K562 (cell line): ENCODE results near the gene TRIM26.

ENCODE experiments used
- CTCF ChIP-seq, 3 experiments: IDR thresholded peaks in 2 of 3; conservative IDR thresholded peaks in 1 of 3; 2 replicates each; pipeline ENCODE4 v1.5.1; 2011 to 2012; ENCODE audit warnings: low read length in 3 of 3, mild to moderate bottlenecking in 3 of 3, control low read depth in 2 of 3, improper control_type of control experiment in 1 of 3, inconsistent platforms in 1 of 3, low read depth in 1 of 3, mixed read lengths in 1 of 3, moderate library complexity in 1 of 3; ENCODE audit not compliant: insufficient read depth in 2 of 3
- EZH2 ChIP-seq: IDR thresholded peaks from 2 replicates; pipeline ENCODE4 v1.6.1; 2012; ENCODE audit warnings: low read depth, mild to moderate bottlenecking, inconsistent platforms, low read length, borderline replicate concordance
- HLTF ChIP-seq: fragments of 450-650 bp; IDR thresholded peaks from 2 replicates; pipeline ENCODE4 v1.6.1; 2016
- HNRNPUL1 ChIP-seq: fragments of 200-400 bp; formaldehyde crosslinking; IDR thresholded peaks from 2 replicates; pipeline ENCODE4 v1.6.1; 2017; ENCODE audit warnings: low read length
- MYNN ChIP-seq, 2 experiments: sonication (generic); formaldehyde crosslinking in 1 of 2; IDR thresholded peaks; 2 replicates each; pipeline versions ENCODE4 v1.5.0 to v1.6.1; 2016 to 2020; ENCODE audit warnings: antibody characterized with exemption in 1 of 2, missing genetic modification reagents in 1 of 2
- NR1H2 ChIP-seq: sonication (generic); formaldehyde crosslinking; IDR thresholded peaks from 2 replicates; pipeline ENCODE4 v1.4.0; 2020; ENCODE audit warnings: mild to moderate bottlenecking, missing genetic modification reagents
- PCBP1 ChIP-seq: fragments of 200-400 bp; formaldehyde crosslinking; IDR thresholded peaks from 2 replicates; pipeline ENCODE4 v1.6.1; 2018; ENCODE audit warnings: mild to moderate bottlenecking, low read depth, low read length; ENCODE audit not compliant: poor library complexity, severe bottlenecking
- POLR2AphosphoS5 ChIP-seq: IDR thresholded peaks from 2 replicates; pipeline ENCODE4 v1.6.1; 2011; ENCODE audit warnings: mild to moderate bottlenecking, low read depth, low read length, moderate library complexity; ENCODE audit not compliant: control insufficient read depth, insufficient read depth
- SMARCA4 ChIP-seq: fragments of 450-650 bp; IDR thresholded peaks from 2 replicates; pipeline ENCODE4 v1.6.1; 2016
- ZBTB11 ChIP-seq, 3 experiments: fragments of 200-800 bp in 1 of 3; fragments of 250-450 bp in 1 of 3; fragments of 450-650 bp in 1 of 3; sonication (Bioruptor Pico) in 1 of 3; sonication (Bioruptor generic) in 1 of 3; formaldehyde crosslinking in 1 of 3; IDR thresholded peaks; 2 replicates each; pipeline versions ENCODE4 v1.6.1 to v1.8.0; 2016 to 2022; ENCODE audit warnings: mild to moderate bottlenecking in 2 of 3, missing genetic modification characterization in 2 of 3, missing compliant biosample characterization in 1 of 3, moderate library complexity in 1 of 3
- ZC3H11A ChIP-seq: IDR thresholded peaks from 2 replicates; pipeline ENCODE4 v1.6.1; 2012; ENCODE audit warnings: low read depth, low read length, improper control_type of control experiment

GRCh38 chr6:30168741-30169140, 44.5 kb downstream of the TRIM26 start:
- no peak for TF ChIP-seq HLTF
- no peak for TF ChIP-seq MYNN (IDR thresholded peaks at IDR 0.05)
- no peak for TF ChIP-seq MYNN (CRISPR knock-in tag; IDR thresholded peaks at IDR 0.05)
- no peak for TF ChIP-seq NR1H2 (CRISPR knock-in tag)
- TF ChIP-seq ZBTB11 (CRISPR knock-in tag; IDR thresholded peaks at IDR 0.05): no peak
- no peak for TF ChIP-seq PCBP1
- no peak for TF ChIP-seq ZC3H11A
- no peak for TF ChIP-seq POLR2AphosphoS5
- TF ChIP-seq CTCF (IDR thresholded peaks at IDR 0.05 in 2 of 3, conservative IDR thresholded peaks at IDR 0.05 in 1 of 3; ENCODE audit: insufficient read depth in 2 of 3, low read depth in 1 of 3, low read length in 3 of 3): no peak
- no peak for TF ChIP-seq HNRNPUL1
- no peak for TF ChIP-seq EZH2
- TF ChIP-seq SMARCA4: no peak
